K562 (cell line): ENCODE measurements around the gene ALK.

Experiments
- BRD9 ChIP-seq: fragments of 450-650 bp; IDR thresholded peaks from 2 replicates; pipeline ENCODE4 v1.6.1; 2018; ENCODE audit warnings: low read depth; ENCODE audit not compliant: partially characterized antibody
- CBX5 ChIP-seq: IDR thresholded peaks from 2 replicates; pipeline ENCODE4 v1.6.1; 2014; ENCODE audit warnings: low read depth, borderline replicate concordance
- CEBPG ChIP-seq, 3 experiments: fragments of 200-800 bp in 1 of 3; sonication (Bioruptor generic) in 1 of 3; sonication (generic) in 1 of 3; formaldehyde crosslinking in 1 of 3; IDR thresholded peaks in 2 of 3; conservative IDR thresholded peaks in 1 of 3; 2 replicates each; pipeline versions ENCODE4 v1.6.1 to v1.8.0; 2016 to 2022; ENCODE audit warnings: missing compliant biosample characterization in 2 of 3, missing genetic modification characterization in 2 of 3, mild to moderate bottlenecking in 1 of 3, missing genetic modification reagents in 1 of 3
- EP300 ChIP-seq: IDR thresholded peaks from 2 replicates; pipeline ENCODE4 v1.6.1; 2012; ENCODE audit warnings: low read length, improper control_type of control experiment
- GABPA ChIP-seq: fragments of 200-800 bp; sonication (Bioruptor generic); conservative IDR thresholded peaks from 2 replicates; pipeline ENCODE4 v1.6.1; 2016; ENCODE audit warnings: low read depth, missing genetic modification characterization, missing compliant biosample characterization
- HDAC6 ChIP-seq: IDR thresholded peaks from 2 replicates; pipeline ENCODE4 v1.6.1; 2012; ENCODE audit warnings: low read depth, mild to moderate bottlenecking, control low read depth, inconsistent platforms, low read length, moderate library complexity
- HNRNPH1 ChIP-seq: fragments of 200-400 bp; formaldehyde crosslinking; optimal IDR thresholded peaks from 2 replicates; pipeline ENCODE3; 2017; ENCODE audit warnings: low read depth, mild to moderate bottlenecking, low read length, moderate library complexity
- MTA1 ChIP-seq: fragments of 450-650 bp; IDR thresholded peaks from 2 replicates; pipeline ENCODE4 v1.6.1; 2017; ENCODE audit warnings: borderline replicate concordance
- POLR2AphosphoS5 ChIP-seq: IDR thresholded peaks from 2 replicates; pipeline ENCODE4 v1.6.1; 2011; ENCODE audit warnings: mild to moderate bottlenecking, low read depth, low read length, moderate library complexity; ENCODE audit not compliant: control insufficient read depth, insufficient read depth
- TRIM24 ChIP-seq, 2 experiments: fragments of 450-650 bp; IDR thresholded peaks; 2 replicates each; pipeline ENCODE4 v1.6.1; 2016
- ZNF277 ChIP-seq: fragments of 250-450 bp; sonication (Bioruptor Pico); IDR thresholded peaks from 2 replicates; pipeline ENCODE4 v1.8.0; 2022; ENCODE audit warnings: inconsistent platforms, mild to moderate bottlenecking, moderate library complexity, borderline replicate concordance

- TF ChIP-seq GABPA (no peak), CEBPG (CRISPR knock-in tag; IDR thresholded peaks at IDR 0.05) (no peak), CEBPG (tag; conservative IDR thresholded peaks at IDR 0.05 in 1 of 2, IDR thresholded peaks at IDR 0.05 in 1 of 2) (no peak), CBX5 (no peak), MTA1 (no peak), ZNF277 (CRISPR knock-in tag) (no peak), EP300 (no peak), HDAC6 (no peak), HNRNPH1 (no peak), TRIM24 (IDR thresholded peaks at IDR 0.05) (no peak), BRD9 (no peak), POLR2AphosphoS5 (no peak)
Observed at GRCh38 chr2:29606104-29607037, 315.0 kb downstream of the ALK start.
